NCI-H345 (cell line): ENCODE data around the gene PLAGL2.

Source experiments
- DNase-seq: peaks from one replicate; lab custom pipeline; 2025; lab: John Stamatoyannopoulos, UW

PLAGL2 gene

GRCh38 chr20:32231245-32231644, 23.7 kb upstream of the PLAGL2 start:
- no peak for DNase-seq

GRCh38 chr20:32230707-32231106, 23.2 kb upstream of the PLAGL2 start:
- no peak for DNase-seq

GRCh38 chr20:32229251-32229747, 21.8 kb upstream of the PLAGL2 start:
- no peak for DNase-seq

- DNase-seq = no peak
Measured at GRCh38 chr20:32227744-32228688, 20.5 kb upstream of the PLAGL2 start.

GRCh38 chr20:32227306-32227705, 19.8 kb upstream of the PLAGL2 start:
- no peak for DNase-seq

- DNase-seq = no peak
Measured at GRCh38 chr20:32226391-32226790, 18.8 kb upstream of the PLAGL2 start.

- DNase-seq = no peak
Measured at GRCh38 chr20:32224463-32224862, 16.9 kb upstream of the PLAGL2 start.

- no peak for DNase-seq
Measured at GRCh38 chr20:32218156-32218900, 10.8 kb upstream of the PLAGL2 start.

- no peak for DNase-seq
Measured at GRCh38 chr20:32216179-32217142, 8.9 kb upstream of the PLAGL2 start.

GRCh38 chr20:32215729-32216128, 8.2 kb upstream of the PLAGL2 start:
- no peak for DNase-seq

- DNase-seq = no peak
Measured at GRCh38 chr20:32215147-32215546, 7.6 kb upstream of the PLAGL2 start.

- no peak for DNase-seq
Measured at GRCh38 chr20:32213870-32214269, 6.3 kb upstream of the PLAGL2 start.

GRCh38 chr20:32209850-32210605, 2.5 kb upstream of the PLAGL2 start:
- DNase-seq = no peak

- DNase-seq = no peak
Measured at GRCh38 chr20:32208499-32209154, 1.1 kb upstream of the PLAGL2 start.

GRCh38 chr20:32206760-32207625, 550 bp downstream of the PLAGL2 start:
- no peak for DNase-seq

GRCh38 chr20:32205843-32206759, 1.4 kb downstream of the PLAGL2 start:
- no peak for DNase-seq

- DNase-seq = no peak
Measured at GRCh38 chr20:32205110-32205842, 2.3 kb downstream of the PLAGL2 start.
